Superior temporal gyrus (tissue), 1 donor: Measurements from ENCODE around the gene GRIK4.
A peak's percentile ranks its signal among the peaks of the same experiment; 100 is the strongest.
"Not testable (repeated sequence)": the region's sequence is repeated elsewhere in the genome, so short reads cannot be mapped to it uniquely, and the experiment has no call there.

Source experiments
- DNase-seq: peaks from one replicate; pipeline ENCODE4 v3.0.0-alpha.2; 2016; ENCODE audit errors: extremely low spot score

Gene GRIK4, protein sequence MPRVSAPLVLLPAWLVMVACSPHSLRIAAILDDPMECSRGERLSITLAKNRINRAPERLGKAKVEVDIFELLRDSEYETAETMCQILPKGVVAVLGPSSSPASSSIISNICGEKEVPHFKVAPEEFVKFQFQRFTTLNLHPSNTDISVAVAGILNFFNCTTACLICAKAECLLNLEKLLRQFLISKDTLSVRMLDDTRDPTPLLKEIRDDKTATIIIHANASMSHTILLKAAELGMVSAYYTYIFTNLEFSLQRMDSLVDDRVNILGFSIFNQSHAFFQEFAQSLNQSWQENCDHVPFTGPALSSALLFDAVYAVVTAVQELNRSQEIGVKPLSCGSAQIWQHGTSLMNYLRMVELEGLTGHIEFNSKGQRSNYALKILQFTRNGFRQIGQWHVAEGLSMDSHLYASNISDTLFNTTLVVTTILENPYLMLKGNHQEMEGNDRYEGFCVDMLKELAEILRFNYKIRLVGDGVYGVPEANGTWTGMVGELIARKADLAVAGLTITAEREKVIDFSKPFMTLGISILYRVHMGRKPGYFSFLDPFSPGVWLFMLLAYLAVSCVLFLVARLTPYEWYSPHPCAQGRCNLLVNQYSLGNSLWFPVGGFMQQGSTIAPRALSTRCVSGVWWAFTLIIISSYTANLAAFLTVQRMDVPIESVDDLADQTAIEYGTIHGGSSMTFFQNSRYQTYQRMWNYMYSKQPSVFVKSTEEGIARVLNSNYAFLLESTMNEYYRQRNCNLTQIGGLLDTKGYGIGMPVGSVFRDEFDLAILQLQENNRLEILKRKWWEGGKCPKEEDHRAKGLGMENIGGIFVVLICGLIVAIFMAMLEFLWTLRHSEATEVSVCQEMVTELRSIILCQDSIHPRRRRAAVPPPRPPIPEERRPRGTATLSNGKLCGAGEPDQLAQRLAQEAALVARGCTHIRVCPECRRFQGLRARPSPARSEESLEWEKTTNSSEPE

DNA sequence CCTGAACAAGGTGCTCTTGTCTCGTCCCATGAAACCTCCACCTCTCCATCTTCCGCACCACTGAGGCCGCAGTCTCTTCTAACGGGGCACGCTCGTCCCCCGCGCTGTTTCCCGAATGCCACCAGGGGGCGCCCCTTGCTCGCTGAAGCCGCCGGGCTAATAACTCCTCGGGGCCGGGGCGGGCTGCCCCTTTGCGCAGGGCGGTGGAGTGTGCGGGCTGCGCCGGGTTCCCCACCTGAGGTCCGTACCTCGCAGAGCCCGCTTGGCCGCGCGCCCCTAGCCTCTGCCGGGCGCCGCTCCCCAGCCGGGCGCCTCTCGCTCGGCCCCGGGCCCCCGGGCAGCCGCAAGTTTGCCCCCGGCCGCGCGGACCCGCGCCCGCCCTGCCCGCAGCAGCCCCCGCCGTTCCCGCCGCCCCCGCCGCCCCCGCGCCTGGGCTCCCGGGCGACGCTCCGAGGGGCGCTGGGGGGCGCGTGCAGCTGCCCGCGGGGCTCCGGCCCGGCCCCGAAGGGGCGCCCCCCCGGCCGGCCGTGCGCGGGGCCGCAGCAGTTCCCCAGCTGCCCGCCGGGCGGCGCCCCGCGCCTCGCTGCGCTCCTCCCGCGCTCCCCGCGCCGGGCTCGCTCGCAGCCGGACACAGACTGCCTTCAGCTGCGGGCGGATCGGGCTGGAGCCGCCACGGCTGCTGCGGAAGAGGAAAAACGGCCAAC, at the start of gene GRIK4:
Gene GRIK4, plus strand, starts transcription at position 633 of the 704 bp plus-strand sequence. CDS start 148,571 bp downstream, outside the sequence.
- DNase-seq: peak; percentile 91

DNA sequence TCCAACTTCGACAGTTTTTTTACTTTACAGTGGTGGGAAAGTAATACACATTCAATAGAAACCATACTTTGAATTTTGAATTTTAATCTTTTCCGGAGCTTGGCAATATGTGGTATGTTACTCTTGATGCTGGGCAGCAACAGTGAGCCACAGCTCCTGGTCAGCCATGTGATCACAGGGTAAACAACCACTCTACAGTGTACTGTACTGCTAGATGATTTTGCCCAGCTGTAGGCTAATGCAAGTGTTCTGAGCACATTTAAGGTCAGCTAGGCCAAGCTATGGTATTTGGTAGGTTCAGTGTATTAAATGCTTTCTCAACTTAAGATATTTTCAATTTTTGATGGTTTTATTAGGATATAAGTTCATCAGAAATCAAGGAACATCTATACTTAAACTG, 48.7 kb upstream of the GRIK4 start:
- no peak for DNase-seq

DNA sequence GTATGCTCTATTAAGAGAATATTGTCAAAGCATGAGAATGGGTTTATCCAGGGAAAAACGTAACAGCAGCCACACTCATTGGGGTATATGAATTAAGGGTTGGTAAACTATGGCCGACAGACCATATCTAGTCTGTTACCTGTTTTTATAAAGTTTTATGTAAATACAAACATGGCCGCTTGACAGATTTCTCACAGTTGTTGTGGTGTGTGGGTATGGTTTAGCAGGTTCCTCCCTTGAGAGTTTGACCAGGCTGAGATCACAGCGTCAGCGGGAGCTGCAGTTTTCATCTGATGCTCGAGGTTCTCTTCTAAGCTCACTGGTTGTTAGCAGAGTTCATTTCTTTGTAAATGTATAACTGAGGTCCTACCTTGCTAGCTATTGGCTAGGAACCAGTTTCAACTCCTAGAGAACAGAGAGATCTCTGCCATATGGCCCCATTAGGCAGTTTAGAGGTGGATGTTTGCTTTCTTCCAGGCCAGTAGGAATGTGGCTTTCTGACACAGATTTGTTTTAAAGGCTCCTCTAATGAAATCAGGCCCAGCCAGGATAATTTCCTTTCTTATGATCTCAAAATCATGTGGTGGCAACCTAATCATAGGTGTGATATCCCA, 45.5 kb upstream of the GRIK4 start:
- no peak for DNase-seq

DNA sequence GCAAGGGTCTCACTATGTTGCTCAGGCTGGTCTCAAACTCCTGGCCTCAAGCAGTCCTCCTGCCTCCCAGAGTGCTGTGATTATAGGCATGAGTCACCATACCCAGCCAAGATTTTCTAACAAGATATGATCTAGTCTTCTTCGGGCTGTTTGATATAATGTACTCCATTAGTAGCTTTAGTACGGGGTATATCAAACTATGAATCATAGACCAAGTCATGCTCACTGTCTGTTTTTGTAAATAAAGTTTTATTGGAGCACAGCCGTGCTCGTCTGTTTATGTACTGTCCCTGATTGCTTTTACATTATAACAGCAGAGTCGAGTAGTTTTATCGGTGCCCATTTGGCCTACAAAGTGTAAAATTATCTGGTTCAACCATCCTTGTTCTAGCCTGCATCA, 43.9 kb upstream of the GRIK4 start:
- DNase-seq: no peak

- DNase-seq: no peak
Observed at GRCh38 chr11:120471131-120471530, 40.4 kb upstream of the GRIK4 start.

- DNase-seq: no peak
Observed at GRCh38 chr11:120471994-120472393, 39.6 kb upstream of the GRIK4 start.

DNA sequence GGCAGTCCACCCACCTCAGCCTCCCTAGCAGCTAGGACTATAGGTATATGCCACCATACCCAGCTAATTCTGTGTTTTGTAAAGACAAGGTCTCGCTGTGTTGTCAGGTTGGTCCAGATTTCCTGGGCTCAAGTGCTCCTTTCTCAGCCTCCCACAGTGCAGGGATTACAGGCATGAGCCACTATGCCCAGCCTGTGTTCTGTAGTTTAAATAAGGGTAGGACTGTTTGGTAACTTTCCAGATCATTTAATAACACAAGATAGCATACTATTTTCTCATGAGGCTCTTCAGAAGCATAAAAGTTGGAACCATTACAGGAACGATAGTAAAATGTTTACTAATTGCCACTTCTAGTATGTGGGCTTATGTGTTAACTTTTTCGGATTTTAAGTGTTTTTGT, 38.0 kb upstream of the GRIK4 start:
- DNase-seq: no peak

DNA sequence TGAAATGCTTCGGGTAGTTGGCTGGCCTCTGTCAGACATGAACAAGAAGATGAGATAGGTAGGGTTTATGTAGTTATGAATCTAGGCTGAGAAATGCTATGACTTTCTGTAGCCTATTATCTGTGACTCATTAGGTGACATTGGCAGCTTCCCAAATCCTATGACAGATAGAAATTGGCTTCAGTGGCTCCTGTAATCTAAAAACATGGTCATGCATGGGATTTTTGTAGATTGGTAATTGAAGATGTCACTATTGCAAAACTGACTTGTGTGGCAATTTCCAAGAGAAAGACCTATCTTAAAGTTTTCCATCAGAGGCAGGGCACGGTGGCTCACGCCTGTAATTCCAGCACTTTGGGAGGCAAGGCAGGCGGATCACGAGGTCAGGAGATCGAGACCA, 29.4 kb upstream of the GRIK4 start:
- no peak for DNase-seq

DNA sequence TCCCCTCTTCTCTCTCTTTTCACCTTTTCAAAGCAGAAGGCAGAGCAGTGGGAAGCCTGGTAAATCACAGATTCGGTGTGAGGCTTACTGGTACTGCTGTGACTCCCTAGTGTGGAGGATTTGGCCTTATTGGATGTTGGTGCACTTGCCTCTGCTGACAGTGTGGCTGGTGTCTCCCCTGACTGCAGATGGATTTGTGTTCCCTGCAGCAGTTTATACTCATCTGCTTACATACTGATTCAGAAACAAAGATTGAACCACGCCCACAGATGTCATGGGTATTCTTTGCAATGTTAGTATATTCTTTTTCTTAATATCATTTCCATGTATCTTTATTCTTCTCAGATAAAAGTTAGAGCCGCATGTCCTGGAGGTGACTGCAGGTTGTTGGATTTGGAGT, 26.8 kb upstream of the GRIK4 start:
- no peak for DNase-seq

- DNase-seq: no peak
Observed at GRCh38 chr11:120486138-120486537, 25.4 kb upstream of the GRIK4 start.

- DNase-seq: no peak
Observed at GRCh38 chr11:120489799-120490198, 21.7 kb upstream of the GRIK4 start.

- no peak for DNase-seq
Observed at GRCh38 chr11:120492486-120492885, 19.1 kb upstream of the GRIK4 start.

DNA sequence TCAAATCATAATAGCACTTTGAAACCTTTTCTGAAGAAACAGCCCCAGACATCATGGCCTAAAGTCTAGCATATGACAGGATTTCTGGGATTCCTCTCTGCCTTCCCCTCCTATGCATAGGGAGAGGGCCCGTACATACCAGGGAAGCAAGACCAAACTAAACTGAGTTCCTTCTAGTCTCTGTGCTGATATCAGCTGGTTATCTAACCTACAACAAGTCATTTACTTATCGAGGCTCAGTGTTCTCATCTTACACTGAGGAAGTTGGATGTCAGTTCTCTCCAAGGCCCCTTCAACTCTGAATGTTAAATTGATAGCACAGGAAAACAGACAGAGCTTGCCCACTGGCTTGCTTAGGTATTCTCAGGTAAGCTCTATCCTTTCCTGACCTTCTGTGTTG, 17.0 kb upstream of the GRIK4 start:
- DNase-seq: no peak

- DNase-seq: no peak
Observed at GRCh38 chr11:120499088-120499487, 12.5 kb upstream of the GRIK4 start.

DNA sequence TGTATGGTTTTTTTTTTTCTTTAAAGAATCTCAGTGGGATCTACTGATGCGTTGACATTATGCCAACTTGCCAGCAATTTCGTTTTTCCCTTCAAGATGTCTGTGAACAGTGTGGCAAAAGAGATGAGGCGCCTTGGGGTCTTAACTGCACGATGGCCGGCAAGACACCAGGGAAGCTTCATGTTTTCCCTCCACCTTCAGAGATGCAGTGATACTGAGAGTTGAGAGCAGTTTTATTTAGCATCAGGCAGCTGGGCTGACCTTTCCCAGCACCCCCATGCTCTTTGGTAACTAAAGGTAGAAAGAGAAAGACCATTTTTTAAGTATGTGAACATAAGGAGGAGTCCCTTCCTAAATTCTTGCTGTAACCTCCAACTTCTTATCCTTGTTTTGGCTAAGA, 11.7 kb upstream of the GRIK4 start:
- DNase-seq: no peak

DNA sequence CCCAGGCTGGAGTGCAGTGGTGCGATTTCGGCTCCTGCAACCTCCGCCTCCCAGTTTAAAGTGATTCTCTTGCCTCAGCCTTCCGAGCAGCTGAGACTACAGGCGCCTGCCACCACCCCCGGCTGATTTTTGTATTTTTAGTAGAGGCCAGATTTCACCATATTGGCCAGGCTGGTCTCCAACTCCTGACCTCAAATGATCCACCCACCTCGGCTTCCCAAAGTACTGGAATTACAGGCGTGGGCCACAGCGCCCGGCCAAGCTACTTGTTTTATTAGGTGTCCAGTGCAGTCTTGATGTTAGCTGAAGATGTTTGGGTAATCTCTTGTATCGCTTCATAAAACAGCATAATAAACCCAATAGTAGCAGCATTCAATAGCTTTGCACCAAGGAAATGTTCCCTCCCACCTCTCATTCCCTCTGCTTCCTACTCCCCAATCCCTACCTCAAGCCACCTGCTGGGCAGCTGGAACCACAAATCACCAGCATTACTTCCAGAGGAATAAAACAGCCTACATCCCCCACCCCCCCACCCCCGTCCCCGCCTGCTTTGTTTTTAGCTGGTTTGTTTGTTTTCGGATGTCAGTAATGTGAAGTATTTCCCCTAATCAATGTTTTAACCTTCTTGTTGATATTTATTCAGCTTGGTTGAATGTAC, 11.0 kb upstream of the GRIK4 start:
- DNase-seq: no peak

- no peak for DNase-seq
Observed at GRCh38 chr11:120501440-120501839, 10.1 kb upstream of the GRIK4 start.

GRCh38 chr11:120501976-120502755, 9.4 kb upstream of the GRIK4 start:
- no peak for DNase-seq

- DNase-seq: not testable (repeated sequence)
Observed at GRCh38 chr11:120503529-120503928, 8.0 kb upstream of the GRIK4 start.

DNA sequence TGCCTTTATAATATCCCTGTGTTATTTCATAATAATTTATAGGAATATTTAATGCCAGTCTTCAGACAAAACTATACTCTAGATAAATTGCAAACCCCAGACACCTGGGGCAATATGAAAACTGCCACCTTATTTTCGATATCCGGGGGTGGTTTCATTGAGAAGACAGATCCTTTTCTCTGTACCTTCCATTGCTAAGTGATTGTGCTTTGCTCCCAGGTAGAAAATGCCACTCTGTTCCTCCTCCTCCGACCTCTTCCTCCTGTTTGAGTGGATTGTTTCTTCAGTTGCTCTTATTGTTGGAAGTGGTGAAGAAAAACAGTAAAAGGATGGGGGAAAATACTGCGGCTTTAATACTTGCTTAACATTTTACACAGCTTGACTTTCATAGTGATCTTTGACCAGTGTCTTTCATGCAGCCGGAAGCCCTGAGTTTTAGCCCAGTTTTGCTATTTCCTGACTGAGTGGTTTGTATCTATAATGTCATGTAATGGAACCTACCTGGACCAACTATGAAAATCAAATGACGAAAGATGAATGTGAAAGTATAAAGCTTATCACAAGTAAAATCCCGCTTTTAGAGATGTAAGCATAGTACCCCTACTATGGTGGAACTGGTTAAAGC, 5.6 kb upstream of the GRIK4 start:
- DNase-seq: no peak
